GM19372 (cell line): ENCODE measurements around the gene DACT2.
"Not testable (repeated sequence)": the region's sequence is repeated elsewhere in the genome, so short reads cannot be mapped to it uniquely, and the experiment has no call there.

Source experiments
- ATAC-seq: cut with Tn5 transposase; IDR thresholded peaks from one replicate; pipeline ENCODE4 v1.9.1; 2021; ENCODE audit warnings: mild to moderate bottlenecking, low read depth, moderate library complexity; ENCODE audit not compliant: unreplicated experiment

DACT2 gene

DNA sequence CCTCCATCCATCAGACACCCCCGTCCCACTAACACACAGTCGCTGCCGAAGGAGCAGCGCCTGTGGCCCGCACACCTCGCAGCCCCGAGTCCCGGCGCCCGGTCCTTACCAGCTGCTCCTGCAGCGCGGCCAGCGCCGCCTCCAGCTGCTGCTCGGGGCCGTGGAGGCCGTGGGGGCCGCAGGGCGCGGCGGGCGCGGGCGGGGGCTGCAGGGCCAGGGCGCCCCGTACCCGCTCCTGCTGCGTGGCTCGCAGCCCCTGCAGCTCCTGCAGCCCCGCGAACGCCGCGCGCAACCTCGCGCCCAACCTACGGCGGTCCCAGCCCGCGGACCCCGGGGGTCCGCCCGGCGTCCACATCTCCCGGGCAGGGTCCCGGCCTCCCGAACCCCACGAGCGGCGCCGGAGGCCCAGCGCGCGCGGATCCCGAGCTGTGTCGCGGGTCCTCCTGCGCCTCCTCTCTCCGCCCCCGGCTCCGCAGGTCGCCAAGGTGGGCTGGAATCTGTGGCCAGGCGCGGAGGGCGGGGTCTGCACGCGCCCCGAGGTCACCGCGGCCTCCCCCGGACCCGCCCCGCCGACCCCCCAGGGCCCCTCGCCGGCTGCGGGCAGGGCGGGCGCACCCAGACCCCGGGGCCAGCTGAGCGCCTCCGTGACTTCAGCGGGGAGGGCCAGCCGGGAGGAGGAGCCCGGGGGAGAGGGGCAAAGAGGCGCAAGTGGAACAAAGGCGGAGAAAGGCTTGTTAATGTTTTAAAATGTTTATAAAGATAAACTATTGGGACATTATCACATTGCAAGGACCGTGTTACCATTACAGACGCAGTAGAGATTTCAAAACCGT, at the start of gene DACT2:
TSS of gene DACT2 (minus strand) at position 499 of the 833 bp plus-strand sequence. CDS start at position 355, 144 bp downstream.
- no peak for ATAC-seq

DNA sequence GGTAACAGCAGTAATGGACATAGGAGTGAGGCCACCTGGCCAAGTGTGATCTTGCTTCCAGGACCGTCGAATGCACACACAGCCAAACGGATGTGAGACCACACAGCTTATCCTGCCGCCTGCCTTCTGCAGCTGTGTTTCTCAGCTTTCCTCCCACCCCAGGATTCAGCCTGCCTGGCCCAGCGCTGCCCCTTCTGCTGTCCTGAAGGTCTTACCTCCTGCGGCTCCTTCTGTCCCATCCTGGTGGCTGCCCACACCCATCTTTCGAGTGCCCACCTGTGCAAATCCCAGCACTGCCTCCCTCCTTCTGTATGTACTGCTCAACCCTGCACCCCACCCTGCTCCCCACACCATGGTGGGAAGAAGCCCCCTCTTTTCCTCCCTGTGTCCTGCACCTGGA, 49.4 kb upstream of the DACT2 start:
- no peak for ATAC-seq

DNA sequence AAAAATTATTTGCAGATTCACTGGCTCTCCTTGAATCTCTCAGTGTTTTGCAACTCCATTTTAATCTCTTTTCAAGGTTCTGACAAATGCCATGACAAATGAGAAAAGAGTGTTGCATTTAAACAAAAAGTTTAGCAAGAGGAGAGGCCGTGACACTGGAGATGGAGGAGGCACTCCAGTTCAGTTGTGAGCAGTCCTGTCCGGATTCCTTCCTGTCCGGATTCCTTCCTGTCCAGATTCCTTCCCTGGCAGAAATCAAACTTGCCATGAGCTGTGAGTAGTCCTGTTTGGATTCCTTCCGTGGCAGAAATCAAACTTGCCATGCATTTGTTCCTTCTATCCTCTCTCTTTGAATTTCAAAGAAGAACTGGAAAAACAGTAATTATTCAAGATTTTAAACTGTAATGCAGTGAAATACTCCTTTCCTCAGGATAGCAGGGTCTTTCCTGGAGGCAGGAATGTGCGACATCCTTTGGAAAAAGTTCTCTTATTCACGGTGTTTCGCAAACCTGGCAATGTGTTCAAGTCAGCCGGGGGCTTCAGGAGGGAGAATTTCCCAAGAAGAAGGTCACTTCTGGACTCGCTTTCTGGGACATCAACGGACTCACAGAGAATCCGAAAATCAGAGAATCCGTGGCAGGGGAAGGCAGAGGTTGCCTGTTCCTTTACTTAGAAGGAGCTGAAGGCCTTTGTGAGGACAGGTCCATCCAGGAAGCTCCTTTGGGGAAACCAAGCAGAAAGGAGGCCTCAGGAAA, 48.7 kb upstream of the DACT2 start:
- no peak for ATAC-seq

- no peak for ATAC-seq
These were observed 47.7 kb upstream of the DACT2 start for GRCh38 chr6:168367285-168367751.

GRCh38 chr6:168366473-168366872, 46.9 kb upstream of the DACT2 start:
- no peak for ATAC-seq

- no peak for ATAC-seq
These were observed 46.0 kb upstream of the DACT2 start for GRCh38 chr6:168365422-168366165.

DNA sequence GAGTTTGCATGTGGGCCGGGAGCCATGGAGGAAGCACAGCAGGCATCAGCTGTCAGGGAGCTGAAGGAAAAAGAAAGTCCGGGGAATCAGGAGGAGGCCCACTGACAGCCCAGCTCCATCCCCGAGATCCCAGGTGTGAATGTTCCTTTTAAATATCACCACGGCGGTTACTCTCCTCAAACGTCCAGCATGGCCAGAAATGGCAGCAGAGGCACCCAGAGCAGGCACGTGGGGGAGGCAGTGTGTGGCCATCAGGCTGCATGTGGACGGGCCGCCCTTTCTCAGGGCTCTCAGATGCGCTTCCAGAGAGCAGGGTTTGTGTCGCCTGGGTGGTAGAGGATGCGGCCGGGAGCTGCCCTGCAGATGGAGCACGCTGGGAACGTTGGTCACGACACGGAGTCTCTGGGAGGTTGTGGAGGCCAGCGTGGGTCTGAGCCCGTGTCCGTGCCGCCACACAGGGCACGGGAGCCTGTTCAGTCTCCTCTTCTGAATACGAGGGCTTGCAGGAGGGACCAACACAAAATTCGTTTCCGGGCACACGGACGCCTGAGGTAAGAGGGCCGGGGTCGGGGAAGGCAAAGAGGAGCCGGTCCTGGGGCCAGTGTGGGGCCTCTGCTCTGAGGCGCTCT, 45.3 kb upstream of the DACT2 start:
- ATAC-seq = no peak

GRCh38 chr6:168363811-168364792, 44.5 kb upstream of the DACT2 start:
- no peak for ATAC-seq

GRCh38 chr6:168363302-168363701, 43.7 kb upstream of the DACT2 start:
- no peak for ATAC-seq

- no peak for ATAC-seq
These were observed 42.9 kb upstream of the DACT2 start for GRCh38 chr6:168362276-168362990.

GRCh38 chr6:168361766-168362165, 42.2 kb upstream of the DACT2 start:
- ATAC-seq = no peak

DNA sequence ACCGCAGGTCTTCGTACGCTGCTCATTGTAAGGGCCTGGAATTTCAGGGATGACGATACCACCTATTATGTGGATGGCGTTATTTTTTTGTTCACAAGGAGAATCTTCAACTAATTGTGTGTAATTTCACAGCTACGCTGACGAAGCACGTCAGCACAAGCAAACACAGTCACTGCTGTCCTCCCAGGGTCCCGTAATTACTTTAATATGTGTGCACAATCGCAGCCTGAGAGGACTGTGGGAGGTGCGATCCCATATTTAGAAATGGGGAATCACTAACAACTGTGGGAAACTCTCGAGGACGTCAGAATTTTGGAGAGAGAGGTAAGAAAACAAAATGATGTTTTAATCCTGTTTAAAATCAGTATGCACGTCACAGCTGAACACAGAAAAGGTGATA, 40.2 kb upstream of the DACT2 start:
- no peak for ATAC-seq

DNA sequence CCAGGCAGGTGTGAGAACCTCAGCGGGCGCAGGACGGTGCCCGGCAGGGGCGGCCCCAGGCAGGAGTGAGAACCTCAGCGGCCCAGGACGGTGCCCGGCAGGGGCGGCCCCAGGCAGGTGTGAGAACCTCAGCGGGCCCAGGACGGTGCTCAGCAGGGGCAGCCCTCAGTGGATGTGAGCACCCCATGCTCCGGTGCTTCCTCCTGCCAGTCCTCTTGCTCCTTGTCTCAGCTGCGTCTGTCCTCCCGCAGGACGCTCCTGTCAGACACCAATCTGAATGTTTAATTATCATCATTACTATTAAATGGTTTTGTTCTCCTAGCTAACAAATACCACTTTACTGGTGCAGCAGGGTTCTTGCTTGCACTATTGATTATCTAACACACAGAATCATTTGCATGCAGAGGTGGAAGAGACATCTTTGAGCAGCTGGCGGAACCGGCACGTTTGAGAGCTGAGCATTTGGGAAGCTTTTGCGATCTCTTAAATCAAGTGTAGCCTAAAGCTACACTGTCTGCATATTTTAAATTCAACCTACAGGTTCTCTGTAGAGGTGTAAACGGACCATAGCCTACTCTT, 39.4 kb upstream of the DACT2 start:
- no peak for ATAC-seq

DNA sequence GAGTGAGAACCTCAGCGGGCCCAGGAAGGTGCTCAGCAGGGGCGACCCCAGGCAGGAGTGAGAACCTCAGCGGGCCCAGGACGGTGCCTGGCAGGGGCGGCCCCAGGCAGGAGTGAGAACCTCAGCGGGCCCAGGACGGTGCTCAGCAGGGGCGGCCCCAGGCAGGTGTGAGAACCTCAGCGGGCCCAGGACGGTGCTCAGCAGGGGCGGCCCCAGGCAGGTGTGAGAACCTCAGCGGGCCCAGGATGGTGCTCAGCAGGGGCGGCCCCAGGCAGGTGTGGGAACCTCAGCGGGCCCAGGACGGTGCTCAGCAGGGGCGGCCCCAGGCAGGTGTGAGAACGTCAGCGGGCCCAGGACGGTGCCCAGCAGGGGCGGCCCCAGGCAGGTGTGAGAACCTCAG, 37.3 kb upstream of the DACT2 start:
- ATAC-seq = not testable (repeated sequence)

DNA sequence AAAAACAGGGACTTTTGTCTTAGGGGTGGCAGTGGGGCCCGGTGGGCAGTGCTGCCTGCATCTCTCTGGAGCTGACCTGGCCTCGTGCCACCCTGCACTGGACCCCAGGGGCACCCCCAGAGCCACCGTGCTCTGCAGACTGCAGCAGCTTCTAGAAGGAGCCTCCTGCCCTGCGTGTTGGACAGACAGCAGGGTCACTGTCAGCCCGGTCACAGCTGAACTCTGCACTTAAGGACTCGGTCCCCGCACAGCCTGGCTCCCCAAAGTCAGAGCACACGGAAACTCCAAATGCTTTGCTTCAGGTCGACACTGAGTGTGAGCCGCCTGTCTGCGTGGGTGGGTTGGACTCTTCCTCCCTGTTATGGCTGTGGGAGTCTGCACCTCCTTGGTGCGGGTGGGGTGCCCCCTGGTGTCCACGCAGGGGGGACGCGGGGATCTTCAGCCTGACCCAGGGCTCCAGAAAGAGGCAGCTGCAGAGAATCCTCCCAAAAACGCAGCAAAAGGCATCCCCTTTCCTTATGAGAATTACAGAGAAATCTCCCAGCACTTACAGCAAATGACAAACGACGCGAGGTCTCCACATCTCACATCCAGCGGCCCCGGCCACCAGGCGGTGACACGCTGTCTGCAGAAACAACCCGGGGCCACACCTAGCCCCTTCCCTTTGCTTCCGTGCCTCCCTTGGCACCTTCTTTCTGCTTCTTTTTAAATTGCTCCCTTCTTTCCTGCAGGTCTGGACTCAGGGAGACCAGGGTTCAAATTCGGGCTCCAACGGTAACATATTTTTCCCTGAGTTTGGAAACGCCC, 36.3 kb upstream of the DACT2 start:
- no peak for ATAC-seq

- no peak for ATAC-seq
These were observed 34.8 kb upstream of the DACT2 start for GRCh38 chr6:168354338-168354737.

- ATAC-seq = no peak
These were observed 33.5 kb upstream of the DACT2 start for GRCh38 chr6:168353041-168353440.

DNA sequence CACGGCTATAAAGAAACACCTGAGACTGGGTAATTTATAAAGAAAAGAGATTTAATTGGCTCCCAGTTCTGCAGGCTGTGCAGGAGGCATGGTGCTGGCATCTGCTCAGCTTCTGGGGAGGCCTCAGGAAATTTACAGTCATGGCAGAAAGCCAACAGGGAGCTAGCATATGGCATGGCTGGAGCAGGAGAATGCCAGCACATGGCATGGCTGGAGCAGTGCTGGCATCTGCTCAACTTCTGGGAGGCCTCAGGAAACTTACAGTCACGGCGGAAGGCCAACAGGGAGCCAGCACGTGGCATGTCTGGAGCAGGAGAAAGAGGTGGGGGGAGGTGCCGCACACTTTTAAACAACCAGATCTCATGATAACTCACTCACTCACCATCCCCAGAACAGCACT, 32.5 kb upstream of the DACT2 start:
- ATAC-seq = no peak
